Ovary (tissue), 9 donors: ENCODE measurements around the gene TNS4. TPM values are rescaled to one million over a fixed set of nuclear protein-coding genes. Genes with fewer than 3 reads are reported as not detected.

ENCODE experiments used
- DNase-seq, 5 donors: peaks; one replicate each; pipeline ENCODE4 v3.0.0-alpha.2; 2019 to 2020
- H3K27ac ChIP-seq, 2 donors: fragments of 200-600 bp; one replicate each; pipeline versions ENCODE4 v1.5.1 to v1.8.0; 2019 to 2022
- H3K27me3 ChIP-seq: fragments of 200-600 bp; one replicate; pipeline ENCODE4 v1.8.0; 2022
- H3K36me3 ChIP-seq: fragments of 200-600 bp; sonication (generic); one replicate; pipeline ENCODE4 v1.5.1; 2019
- H3K4me1 ChIP-seq: one replicate; pipeline ENCODE4 v1.8.1; 2013; ENCODE audit warnings: mild to moderate bottlenecking, moderate library complexity; ENCODE audit not compliant: insufficient read depth
- H3K4me3 ChIP-seq: fragments of 200-600 bp; sonication (generic); one replicate; pipeline ENCODE4 v1.5.1; 2017
- H3K9me3 ChIP-seq, 2 donors: fragments of 200-600 bp in 1 of 2; sonication (generic) in 1 of 2; one replicate each; pipeline versions ENCODE4 v1.5.1 to v1.8.1; 2013 to 2019; ENCODE audit warnings: mild to moderate bottlenecking in 1 of 2, moderate library complexity in 1 of 2
- CTCF ChIP-seq, 3 donors: fragments of 450-650 bp in 2 of 3; fragments of 200-600 bp in 1 of 3; IDR thresholded peaks; one replicate each; pipeline versions ENCODE4 v1.5.1 to v1.8.0; 2016 to 2022; ENCODE audit warnings: antibody characterized with exemption in 3 of 3, mild to moderate bottlenecking in 1 of 3
- EP300 ChIP-seq: sonication (generic); formaldehyde crosslinking; IDR thresholded peaks from one replicate; pipeline ENCODE4 v1.6.1; 2017; ENCODE audit warnings: antibody characterized with exemption
- POLR2A ChIP-seq: fragments of 450-650 bp; IDR thresholded peaks from one replicate; pipeline ENCODE4 v1.6.1; 2017; ENCODE audit warnings: antibody characterized with exemption, mild to moderate bottlenecking, moderate library complexity
- WGBS, 3 donors: extraction: QIAGEN DNeasy Blood & Tissue Kit in 1 of 3; methylation state at CpG; one replicate each; pipeline versions ENCODE4 v1.1.5 to v1.1.7; 2013 to 2017; 5-methylcytosine and 5-hydroxymethylcytosine counted together
- intact Hi-C, 4 donors: fragments of 100-400 bp; cut with DNase I; formaldehyde crosslinking; loops; one replicate each; pipeline versions ENCODE4 v1.11.0 to v1.15.1; 2022 to 2023
- polyA plus RNA-seq, 2 donors: library from polyadenylated mRNA; stranded (reverse); fragments of 200-250 nt in 1 of 2; fragments of 350-450 nt in 1 of 2; fragmentation: Illumina TruSeq in 1 of 2; extraction: RNeasy Lipid Tissue Mini Kit (QIAGEN cat#74804) in 1 of 2; gene quantifications; one replicate each; pipeline ENCODE4 v1.2.3, GENCODE V29; 2013 to 2014
- total RNA-seq, 7 donors: library from RNA; depleted of rRNA in 2 of 7; stranded (reverse); fragments of >200 nt in 2 of 7; fragmentation: NEBNext Ultra II Directional in 3 of 7; extraction: Animal tissue kit (Norgen Biotek cat#: 25700) in 3 of 7; gene quantifications; one replicate each; pipeline versions ENCODE4 v1.1.0 to v1.2.4, GENCODE V29; 2016 to 2023
- donor health status: DM: no; HTN: no; CAD: no; lungs with moderate emphysema.
- donor health status: DM: no; HTN: no; CAD: no.
- donor health status: Bipolar disorder and iron deficiency.
- donor health status: DM: yes; HTN: yes; CAD: no.
- donor health status: DM: no; HTN: no; CAD: no.
- donor health status: DM: yes; HTN: yes; CAD: no.

TNS4 gene
- total and polyA plus RNA-seq, 9 donors: 0.13 to 6.2 (median 0.54) TPM; not detected in 5

- Histone ChIP-seq H3K27me3 (no peaks in the 10 kb centered on the region), H3K9me3 (no peaks in the 10 kb centered on the region), H3K4me3 (no peak overlapping the region), H3K27ac (peak overlapping the region in 1 of 2 donors; percentile 6), H3K36me3 (no peaks in the 10 kb centered on the region), H3K4me1 (peaks cover 27% of the 10 kb centered on the region)
- TF ChIP-seq EP300: no peak
- no peak for TF ChIP-seq POLR2A
- TF ChIP-seq CTCF (IDR thresholded peaks at IDR 0.05): no peak
- DNase-seq: no peak
- intact Hi-C loops: loop anchor here in 1 of 4 donors (5.0 kb wide), 1 partner anchor 85 kb away; no protein-coding TSS in a partner anchor
- 72 to 85% (median 76%) methylated on average over 6 of the region's 6 CpGs for WGBS, 3 donors
These were observed 29.3 kb downstream of the TNS4 start for GRCh38 chr17:40471846-40472732.

DNA sequence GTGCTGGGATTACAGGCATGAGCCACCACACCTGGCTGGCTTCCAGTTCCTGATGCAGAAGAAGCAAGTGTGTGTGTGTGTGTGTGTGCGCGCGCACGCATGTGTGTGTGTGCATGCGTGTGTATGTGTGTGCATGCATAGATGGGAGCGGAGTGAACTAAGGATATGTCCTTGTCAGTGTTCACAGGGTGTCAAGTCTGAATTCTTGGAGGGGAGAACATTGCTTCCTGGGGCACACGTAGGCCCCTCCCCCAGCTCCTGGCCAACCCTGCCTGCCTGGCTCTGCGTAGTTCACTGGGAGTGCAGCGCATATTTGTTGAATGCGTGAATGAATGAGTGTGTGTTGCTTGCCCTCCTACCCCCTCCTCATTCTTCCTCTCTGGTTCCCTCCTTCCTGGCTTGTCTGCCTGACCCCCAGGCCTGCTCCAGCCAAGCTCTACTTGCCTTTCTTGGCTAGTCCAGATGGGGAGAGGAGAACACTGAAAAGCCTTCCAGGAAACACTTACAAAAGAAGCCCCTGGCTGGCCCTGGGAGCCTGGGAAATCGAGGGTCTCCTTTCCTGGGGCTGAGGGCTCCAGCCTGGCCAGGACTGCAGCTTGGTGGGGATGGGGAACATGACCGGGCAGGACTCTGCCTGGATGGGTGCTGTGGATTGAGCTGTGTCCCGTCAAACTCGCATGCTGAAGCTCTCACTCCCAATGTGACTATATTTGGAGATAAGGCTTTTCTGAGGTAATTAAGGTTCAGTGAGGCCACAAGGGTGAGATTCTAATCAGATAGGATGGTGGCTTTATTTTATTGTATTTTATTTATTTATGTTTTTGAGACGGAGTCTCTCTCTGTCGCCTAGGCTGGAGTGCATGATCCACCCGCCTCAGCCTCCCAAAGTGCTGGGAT lies 30.2 kb downstream of the TNS4 start:
- peak; percentile 63 to 79 (median 66) for DNase-seq
- peaks cover 23% of the 10 kb centered on the region for H3K4me1 ChIP-seq
- no peaks in the 10 kb centered on the region for H3K9me3 ChIP-seq
- H3K36me3 ChIP-seq: no peaks in the 10 kb centered on the region
- intact Hi-C loops: loop anchor here in 1 of 4 donors (5.0 kb wide), 1 partner anchor 86 kb away; no protein-coding TSS in a partner anchor
- H3K4me3 ChIP-seq: no peak overlapping the region
- peak in 1 of 3 donors; percentile 14 for TF ChIP-seq CTCF (IDR thresholded peaks at IDR 0.05)
- no peak for TF ChIP-seq EP300
- WGBS, 3 donors: 61 to 64% (median 63%) methylated on average over 17 of the region's 17 CpGs
- no peaks in the 10 kb centered on the region for H3K27me3 ChIP-seq
- H3K27ac ChIP-seq: peak overlapping the region in 1 of 2 donors; percentile 20

GRCh38 chr17:40469805-40470675 lies 31.4 kb downstream of the TNS4 start:
- WGBS, 3 donors: 78 to 89% (median 84%) methylated on average over 4 of the region's 4 CpGs
- Histone ChIP-seq H3K36me3 (no peaks in the 10 kb centered on the region), H3K27ac (no peak overlapping the region), H3K4me3 (no peak overlapping the region), H3K4me1 (peaks cover 14% of the 10 kb centered on the region), H3K9me3 (no peaks in the 10 kb centered on the region), H3K27me3 (no peaks in the 10 kb centered on the region)
- no peak for DNase-seq
- no peak for TF ChIP-seq EP300
- TF ChIP-seq CTCF (IDR thresholded peaks at IDR 0.05): no peak
- no peak for TF ChIP-seq POLR2A
- intact Hi-C loops: loop anchor here in 1 of 4 donors (5.0 kb wide), 1 partner anchor 87 kb away; no protein-coding TSS in a partner anchor

- H3K36me3 ChIP-seq: no peaks in the 10 kb centered on the region
- no peak overlapping the region for H3K27ac ChIP-seq
- intact Hi-C loops: no loop called here
- DNase-seq: no peak
- TF ChIP-seq EP300 (no peak), POLR2A (no peak), CTCF (IDR thresholded peaks at IDR 0.05) (no peak)
- H3K4me1 ChIP-seq: peaks cover 12% of the 10 kb centered on the region
- H3K9me3 ChIP-seq: no peaks in the 10 kb centered on the region
- no peaks in the 10 kb centered on the region for H3K27me3 ChIP-seq
- 97 to 99% (median 97%) methylated on average over 7 of the region's 7 CpGs for WGBS, 3 donors
- H3K4me3 ChIP-seq: no peak overlapping the region
These were observed 32.9 kb downstream of the TNS4 start for GRCh38 chr17:40468560-40468959.
